GM12864 (cell line): ENCODE results near the gene SYT9.

Source experiments
- DNase-seq: peaks from one replicate; pipeline ENCODE4 v3.0.0-alpha.2; 2011; ENCODE audit warnings: low read depth
- H3K4me3 ChIP-seq: 2 replicates; pipeline ENCODE4 v1.5.1; 2011; ENCODE audit warnings: mild to moderate bottlenecking, low read depth, low read length, control low read depth
- TF ChIP-seq, protein P1 (sequence below): IDR thresholded peaks from 2 replicates; pipeline ENCODE4 v1.5.1; 2011; ENCODE audit warnings: low read depth, mild to moderate bottlenecking, moderate library complexity, low read length, control low read depth, inconsistent platforms; ENCODE audit errors: missing control alignments

Gene SYT9

GRCh38 chr11:7307836-7308235 lies 56.1 kb downstream of the SYT9 start:
- TF ChIP-seq, protein P1, sequence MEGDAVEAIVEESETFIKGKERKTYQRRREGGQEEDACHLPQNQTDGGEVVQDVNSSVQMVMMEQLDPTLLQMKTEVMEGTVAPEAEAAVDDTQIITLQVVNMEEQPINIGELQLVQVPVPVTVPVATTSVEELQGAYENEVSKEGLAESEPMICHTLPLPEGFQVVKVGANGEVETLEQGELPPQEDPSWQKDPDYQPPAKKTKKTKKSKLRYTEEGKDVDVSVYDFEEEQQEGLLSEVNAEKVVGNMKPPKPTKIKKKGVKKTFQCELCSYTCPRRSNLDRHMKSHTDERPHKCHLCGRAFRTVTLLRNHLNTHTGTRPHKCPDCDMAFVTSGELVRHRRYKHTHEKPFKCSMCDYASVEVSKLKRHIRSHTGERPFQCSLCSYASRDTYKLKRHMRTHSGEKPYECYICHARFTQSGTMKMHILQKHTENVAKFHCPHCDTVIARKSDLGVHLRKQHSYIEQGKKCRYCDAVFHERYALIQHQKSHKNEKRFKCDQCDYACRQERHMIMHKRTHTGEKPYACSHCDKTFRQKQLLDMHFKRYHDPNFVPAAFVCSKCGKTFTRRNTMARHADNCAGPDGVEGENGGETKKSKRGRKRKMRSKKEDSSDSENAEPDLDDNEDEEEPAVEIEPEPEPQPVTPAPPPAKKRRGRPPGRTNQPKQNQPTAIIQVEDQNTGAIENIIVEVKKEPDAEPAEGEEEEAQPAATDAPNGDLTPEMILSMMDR = no peak

GRCh38 chr11:7311903-7312302 lies 60.2 kb downstream of the SYT9 start:
- TF ChIP-seq, protein P1 = no peak
- no peak for DNase-seq
- H3K4me3 ChIP-seq = no peak overlapping the region

More at GRCh38 chr11:7307836-7308235, 56.1 kb downstream of the SYT9 start:
- no peak overlapping the region for H3K4me3 ChIP-seq
- peak; percentile 7 for DNase-seq

DNA sequence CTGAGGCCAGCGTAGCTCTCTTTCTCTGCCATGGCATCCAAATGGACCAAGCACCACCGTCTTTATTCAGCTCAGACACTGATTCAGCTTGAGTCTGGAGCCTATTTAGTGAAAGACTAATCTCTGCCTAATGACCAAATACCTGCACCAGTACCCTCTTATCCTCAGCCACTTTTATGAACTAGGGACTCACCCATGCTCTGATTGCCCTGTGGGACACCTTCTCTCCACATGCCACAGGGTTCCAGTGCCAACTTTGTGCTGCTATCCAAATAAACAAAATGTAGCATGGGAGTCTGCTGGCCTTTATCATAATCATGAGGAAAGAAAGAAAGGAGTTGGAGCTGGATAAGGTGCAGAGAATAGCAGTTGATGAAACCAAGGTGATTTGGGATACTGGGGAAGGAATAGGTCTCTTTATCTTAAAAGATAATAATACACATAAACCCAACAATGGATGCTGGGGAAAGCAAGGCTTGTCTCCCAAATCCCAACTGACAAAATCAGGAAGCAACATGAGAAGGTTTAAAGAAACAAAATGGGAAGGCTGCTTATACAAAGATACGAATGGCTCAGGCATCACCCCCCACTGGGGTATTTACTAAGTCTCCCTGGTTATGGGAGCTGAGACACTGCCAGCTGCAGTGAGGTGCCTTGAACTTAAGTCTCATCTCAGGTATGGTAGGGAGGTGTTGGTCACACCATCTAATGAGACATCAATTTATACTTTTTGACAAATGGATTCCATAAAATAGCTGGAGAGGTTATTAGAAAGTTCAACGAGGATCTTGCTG lies 63.3 kb downstream of the SYT9 start:
- TF ChIP-seq, protein P1 = no peak
- no peak for DNase-seq
- H3K4me3 ChIP-seq = no peak overlapping the region

GRCh38 chr11:7319501-7319900 lies 67.8 kb downstream of the SYT9 start:
- DNase-seq = no peak
- no peak overlapping the region for H3K4me3 ChIP-seq
- TF ChIP-seq, protein P1 = no peak

DNA sequence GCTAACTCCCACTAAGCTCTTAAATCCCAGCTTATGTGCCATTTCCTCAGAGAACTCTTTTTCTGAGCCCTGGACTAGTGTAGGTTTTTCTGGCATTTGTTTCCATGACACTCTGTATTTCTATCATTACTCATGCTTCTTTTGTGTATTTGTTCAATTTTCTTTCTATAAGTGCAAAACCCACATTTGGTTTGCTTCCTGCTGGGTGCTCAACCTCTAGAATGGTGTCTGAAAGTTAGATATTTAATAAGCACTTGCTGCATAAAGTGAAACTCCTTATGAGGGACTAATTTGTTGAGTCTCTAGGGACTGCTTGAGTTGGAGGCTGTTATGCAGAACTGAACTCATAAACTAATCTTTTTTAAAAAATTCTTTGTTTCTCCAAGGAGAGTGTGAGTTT lies 68.6 kb downstream of the SYT9 start:
- DNase-seq = no peak
- H3K4me3 ChIP-seq = no peak overlapping the region
- TF ChIP-seq, protein P1 = no peak

- TF ChIP-seq, protein P1 = no peak
Observed at GRCh38 chr11:7321473-7322450, 70.1 kb downstream of the SYT9 start.

More at GRCh38 chr11:7321473-7322450, 70.1 kb downstream of the SYT9 start:
- H3K4me3 ChIP-seq = no peak overlapping the region
- no peak for DNase-seq
